HepG2 (cell line): ENCODE measurements around the gene WNT3. TPM values are rescaled to one million over a fixed set of nuclear protein-coding genes. Genes with fewer than 3 reads are reported as not detected.

ENCODE experiments used
- AGO1 ChIP-seq: fragments of 200-400 bp; formaldehyde crosslinking; IDR thresholded peaks from 2 replicates; pipeline ENCODE4 v1.6.1; 2017; ENCODE audit warnings: mild to moderate bottlenecking, low read depth, low read length, moderate library complexity; ENCODE audit not compliant: poor library complexity, severe bottlenecking
- FOXP1 ChIP-seq, 2 experiments: fragments of 450-650 bp in 1 of 2; IDR thresholded peaks; 2 replicates each; pipeline ENCODE4 v1.6.1; 2017 to 2018; ENCODE audit warnings: antibody characterized with exemption in 1 of 2
- GATA4 ChIP-seq: sonication (generic); IDR thresholded peaks from 2 replicates; pipeline ENCODE4 v1.6.1; 2016; ENCODE audit warnings: antibody characterized with exemption, low read depth, borderline replicate concordance
- HNF4G ChIP-seq, 2 experiments: sonication (generic) in 1 of 2; formaldehyde crosslinking in 1 of 2; IDR thresholded peaks; 2 replicates each; pipeline versions ENCODE4 v1.4.0 to v1.6.1; 2011 to 2020; ENCODE audit warnings: borderline replicate concordance in 2 of 2, low read depth in 2 of 2, mild to moderate bottlenecking in 2 of 2, low read length in 1 of 2, missing genetic modification reagents in 1 of 2, moderate library complexity in 1 of 2
- MAFF ChIP-seq: IDR thresholded peaks from 2 replicates; pipeline ENCODE4 v1.6.1; 2011; ENCODE audit warnings: low read depth, low read length, improper control_type of control experiment
- NRL ChIP-seq: sonication (generic); formaldehyde crosslinking; IDR thresholded peaks from 2 replicates; pipeline ENCODE4 v1.5.0; 2020; ENCODE audit warnings: missing genetic modification reagents, mild to moderate bottlenecking, moderate library complexity, borderline replicate concordance
- RFX1 ChIP-seq: fragments of 450-650 bp; IDR thresholded peaks from 2 replicates; pipeline ENCODE4 v1.6.1; 2017
- SALL1 ChIP-seq: sonication (generic); formaldehyde crosslinking; IDR thresholded peaks from 2 replicates; pipeline ENCODE4 v1.8.0; 2022; ENCODE audit warnings: mild to moderate bottlenecking, missing genetic modification reagents
- TEAD3 ChIP-seq: optimal IDR thresholded peaks from 2 replicates; pipeline ENCODE3; 2016; ENCODE audit warnings: borderline replicate concordance
- YEATS2 ChIP-seq: sonication (generic); formaldehyde crosslinking; IDR thresholded peaks from 2 replicates; pipeline ENCODE4 v1.4.0; 2020; ENCODE audit warnings: missing genetic modification reagents, borderline replicate concordance
- ZBTB40 ChIP-seq, 2 experiments: fragments of 450-650 bp in 1 of 2; sonication (generic) in 1 of 2; formaldehyde crosslinking in 1 of 2; IDR thresholded peaks; 2 replicates each; pipeline versions ENCODE4 v1.6.1 to v1.8.0; 2016 to 2022; ENCODE audit warnings: antibody characterized with exemption in 1 of 2, mild to moderate bottlenecking in 1 of 2, missing genetic modification reagents in 1 of 2
- ZC3H13 ChIP-seq: sonication (generic); formaldehyde crosslinking; IDR thresholded peaks from 2 replicates; pipeline ENCODE4 v1.8.1; 2023; ENCODE audit warnings: mild to moderate bottlenecking, missing genetic modification reagents, moderate library complexity
- ZNF549 ChIP-seq: sonication (generic); formaldehyde crosslinking; IDR thresholded peaks from 2 replicates; pipeline ENCODE4 v1.5.0; 2020; ENCODE audit warnings: missing genetic modification reagents
- ZNF598 ChIP-seq: sonication (generic); formaldehyde crosslinking; IDR thresholded peaks from 2 replicates; pipeline ENCODE4 v1.5.1; 2020; ENCODE audit warnings: mild to moderate bottlenecking, missing genetic modification reagents, borderline replicate concordance
- ZNF768 ChIP-seq: sonication (generic); formaldehyde crosslinking; IDR thresholded peaks from 2 replicates; pipeline ENCODE4 v1.4.0; 2020; ENCODE audit warnings: missing genetic modification reagents
- ZNF770 ChIP-seq: sonication (generic); formaldehyde crosslinking; IDR thresholded peaks from 2 replicates; pipeline ENCODE4 v1.5.0; 2020; ENCODE audit warnings: mild to moderate bottlenecking, missing genetic modification reagents
- ZNF891 ChIP-seq: sonication (generic); formaldehyde crosslinking; IDR thresholded peaks from 2 replicates; pipeline ENCODE4 v1.5.0; 2020; ENCODE audit warnings: mild to moderate bottlenecking, missing genetic modification reagents
- polyA plus RNA-seq, 8 experiments: library from polyadenylated mRNA; depleted of rRNA in 3 of 8; stranded (reverse) in 7 of 8; unstranded in 1 of 8; fragments of >200 nt; fragmentation: Illumina TruSeq in 4 of 8; extraction: Trizol in 4 of 8; gene quantifications; 2 replicates each; pipeline versions ENCODE4 v1.2.1 to v1.2.3, GENCODE V29; 2011 to 2016; ENCODE audit warnings: low read depth in 4 of 8, missing spikeins in 1 of 8, mixed read lengths in 1 of 8; ENCODE audit not compliant: insufficient read depth in 1 of 8
- total RNA-seq, 5 experiments: library from RNA; depleted of rRNA; stranded (reverse); fragments of >200 nt; fragmentation: Illumina TruSeq; extraction: Trizol; gene quantifications; 2 replicates each; pipeline ENCODE4 v1.2.3, GENCODE V29; 2016; ENCODE audit warnings: low read depth in 1 of 5

The WNT3 gene
- total and polyA plus RNA-seq, 2 of the 13 experiments (the other 11 are each of a cell fraction or from before 2014, with no cell fraction given), result 8.5 to 10.3 TPM

GRCh38 chr17:46769531-46770438, 48.7 kb downstream of the WNT3 start (continued):
- TF ChIP-seq ZNF768 (peak; percentile 26; the same call in 1 of the 2 replicates), GATA4 (no peak), NRL (CRISPR knock-in tag) (no peak; the same call in none of the 2 replicates), ZC3H13 (CRISPR knock-in tag) (0 out of 2 replicates have a peak, but pooled peaks have one; percentile 25), SALL1 (CRISPR knock-in tag) (no peak), ZBTB40 (IDR thresholded peaks at IDR 0.05) (no peak), ZBTB40 (CRISPR knock-in tag; IDR thresholded peaks at IDR 0.05) (0 out of 2 replicates have a peak, but pooled peaks have one; percentile 2), HNF4G (IDR thresholded peaks at IDR 0.05; ENCODE audit: borderline replicate concordance, low read depth, low read length) (no peak), HNF4G (CRISPR knock-in tag; IDR thresholded peaks at IDR 0.05; ENCODE audit: borderline replicate concordance, low read depth) (no peak; the same call in none of the 2 replicates), TEAD3 (CRISPR knock-in tag) (peak; percentile 9), ZNF549 (CRISPR knock-in tag) (no peak), FOXP1 (IDR thresholded peaks at IDR 0.05) (no peak), FOXP1 (CRISPR knock-in tag; IDR thresholded peaks at IDR 0.05) (0 out of 2 replicates have a peak, but pooled peaks have one; percentile 2), YEATS2 (CRISPR knock-in tag) (no peak), MAFF (no peak), ZNF891 (CRISPR knock-in tag) (peak; percentile 1; the same call in 1 of the 2 replicates), AGO1 (peak; percentile 56), RFX1 (no peak), ZNF770 (0 out of 2 replicates have a peak, but pooled peaks have one; percentile 8), ZNF598 (CRISPR knock-in tag) (peak; percentile 77; the same call in 1 of the 2 replicates)
